ENCODE data around the gene MED26.

Gene MED26

GRCh38 chr19:16591803-16592556 is 36.0 kb downstream of the MED26 start (continued):
- TF ChIP-seq, protein P1, sequence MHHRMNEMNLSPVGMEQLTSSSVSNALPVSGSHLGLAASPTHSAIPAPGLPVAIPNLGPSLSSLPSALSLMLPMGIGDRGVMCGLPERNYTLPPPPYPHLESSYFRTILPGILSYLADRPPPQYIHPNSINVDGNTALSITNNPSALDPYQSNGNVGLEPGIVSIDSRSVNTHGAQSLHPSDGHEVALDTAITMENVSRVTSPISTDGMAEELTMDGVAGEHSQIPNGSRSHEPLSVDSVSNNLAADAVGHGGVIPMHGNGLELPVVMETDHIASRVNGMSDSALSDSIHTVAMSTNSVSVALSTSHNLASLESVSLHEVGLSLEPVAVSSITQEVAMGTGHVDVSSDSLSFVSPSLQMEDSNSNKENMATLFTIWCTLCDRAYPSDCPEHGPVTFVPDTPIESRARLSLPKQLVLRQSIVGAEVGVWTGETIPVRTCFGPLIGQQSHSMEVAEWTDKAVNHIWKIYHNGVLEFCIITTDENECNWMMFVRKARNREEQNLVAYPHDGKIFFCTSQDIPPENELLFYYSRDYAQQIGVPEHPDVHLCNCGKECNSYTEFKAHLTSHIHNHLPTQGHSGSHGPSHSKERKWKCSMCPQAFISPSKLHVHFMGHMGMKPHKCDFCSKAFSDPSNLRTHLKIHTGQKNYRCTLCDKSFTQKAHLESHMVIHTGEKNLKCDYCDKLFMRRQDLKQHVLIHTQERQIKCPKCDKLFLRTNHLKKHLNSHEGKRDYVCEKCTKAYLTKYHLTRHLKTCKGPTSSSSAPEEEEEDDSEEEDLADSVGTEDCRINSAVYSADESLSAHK (tag by site-specific recombination; IDR thresholded peaks at IDR 0.05) = no peak
- peak; percentile 44; the same call in 1 of the 2 replicates for TF ChIP-seq GLIS2 (tag by site-specific recombination; IDR thresholded peaks at IDR 0.05)
- no peak for TF ChIP-seq KLF7 (tag by site-specific recombination; IDR thresholded peaks at IDR 0.05; ENCODE audit: borderline replicate concordance)
- no peak for TF ChIP-seq ZNF174 (tag by site-specific recombination; IDR thresholded peaks at IDR 0.05)
- TF ChIP-seq ZNF660 (tag by site-specific recombination; IDR thresholded peaks at IDR 0.05) = no peak
- TF ChIP-seq ZNF549 (tag by site-specific recombination; IDR thresholded peaks at IDR 0.05) = no peak
- TF ChIP-seq, protein P2, sequence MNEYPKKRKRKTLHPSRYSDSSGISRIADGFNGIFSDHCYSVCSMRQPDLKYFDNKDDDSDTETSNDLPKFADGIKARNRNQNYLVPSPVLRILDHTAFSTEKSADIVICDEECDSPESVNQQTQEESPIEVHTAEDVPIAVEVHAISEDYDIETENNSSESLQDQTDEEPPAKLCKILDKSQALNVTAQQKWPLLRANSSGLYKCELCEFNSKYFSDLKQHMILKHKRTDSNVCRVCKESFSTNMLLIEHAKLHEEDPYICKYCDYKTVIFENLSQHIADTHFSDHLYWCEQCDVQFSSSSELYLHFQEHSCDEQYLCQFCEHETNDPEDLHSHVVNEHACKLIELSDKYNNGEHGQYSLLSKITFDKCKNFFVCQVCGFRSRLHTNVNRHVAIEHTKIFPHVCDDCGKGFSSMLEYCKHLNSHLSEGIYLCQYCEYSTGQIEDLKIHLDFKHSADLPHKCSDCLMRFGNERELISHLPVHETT (tag by site-specific recombination; IDR thresholded peaks at IDR 0.05) = no peak
- TF ChIP-seq SP2 (tag by site-specific recombination; IDR thresholded peaks at IDR 0.05) = 0 out of 2 replicates have a peak, but pooled peaks have one; percentile 13
- TF ChIP-seq ZNF114 (tag by site-specific recombination; IDR thresholded peaks at IDR 0.05) = no peak
- TF ChIP-seq ZNF112 (tag by site-specific recombination; IDR thresholded peaks at IDR 0.05) = no peak
- no peak for TF ChIP-seq ZNF624 (tag by site-specific recombination; IDR thresholded peaks at IDR 0.05)
- no peak for TF ChIP-seq TSHZ1 (tag by site-specific recombination; IDR thresholded peaks at IDR 0.05; ENCODE audit: borderline replicate concordance)
- TF ChIP-seq ZNF707 (tag by site-specific recombination; IDR thresholded peaks at IDR 0.05) = no peak
- TF ChIP-seq ZNF791 (tag by site-specific recombination; IDR thresholded peaks at IDR 0.05) = no peak
- no peak for TF ChIP-seq ZNF426 (tag by site-specific recombination; IDR thresholded peaks at IDR 0.05)
- TF ChIP-seq ZNF354C (tag by site-specific recombination; IDR thresholded peaks at IDR 0.05; ENCODE audit: borderline replicate concordance, low read depth) = no peak
- TF ChIP-seq PBX3 (CRISPR knock-in tag; IDR thresholded peaks at IDR 0.05) = no peak
- no peak for TF ChIP-seq ZNF280D (tag by site-specific recombination; IDR thresholded peaks at IDR 0.05)
- no peak for TF ChIP-seq ZNF146 (tag by site-specific recombination; IDR thresholded peaks at IDR 0.05)
- TF ChIP-seq ZNF362 (tag by site-specific recombination; IDR thresholded peaks at IDR 0.05) = no peak
- no peak for TF ChIP-seq ZFP37 (tag by site-specific recombination; IDR thresholded peaks at IDR 0.05)
- TF ChIP-seq, protein P3, sequence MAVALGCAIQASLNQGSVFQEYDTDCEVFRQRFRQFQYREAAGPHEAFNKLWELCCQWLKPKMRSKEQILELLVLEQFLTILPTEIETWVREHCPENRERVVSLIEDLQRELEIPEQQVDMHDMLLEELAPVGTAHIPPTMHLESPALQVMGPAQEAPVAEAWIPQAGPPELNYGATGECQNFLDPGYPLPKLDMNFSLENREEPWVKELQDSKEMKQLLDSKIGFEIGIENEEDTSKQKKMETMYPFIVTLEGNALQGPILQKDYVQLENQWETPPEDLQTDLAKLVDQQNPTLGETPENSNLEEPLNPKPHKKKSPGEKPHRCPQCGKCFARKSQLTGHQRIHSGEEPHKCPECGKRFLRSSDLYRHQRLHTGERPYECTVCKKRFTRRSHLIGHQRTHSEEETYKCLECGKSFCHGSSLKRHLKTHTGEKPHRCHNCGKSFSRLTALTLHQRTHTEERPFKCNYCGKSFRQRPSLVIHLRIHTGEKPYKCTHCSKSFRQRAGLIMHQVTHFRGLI (tag by site-specific recombination; IDR thresholded peaks at IDR 0.05) = no peak
- TF ChIP-seq ZNF585B (tag by site-specific recombination; IDR thresholded peaks at IDR 0.05) = no peak
- no peak for TF ChIP-seq ZNF777 (tag by site-specific recombination; IDR thresholded peaks at IDR 0.05; ENCODE audit: borderline replicate concordance)
- no peak for TF ChIP-seq ZNF133 (tag by site-specific recombination; IDR thresholded peaks at IDR 0.05)

Measured in HEK293 (cell line).